GM19467 (cell line): ENCODE results near the gene PCSK6.
"Not testable (repeated sequence)": the region's sequence is repeated elsewhere in the genome, so short reads cannot be mapped to it uniquely, and the experiment has no call there.

ENCODE experiments used
- ATAC-seq: cut with Tn5 transposase; IDR thresholded peaks from one replicate; pipeline ENCODE4 v1.9.1; 2021; ENCODE audit warnings: mild to moderate bottlenecking, moderate library complexity; ENCODE audit not compliant: unreplicated experiment

The PCSK6 gene

DNA sequence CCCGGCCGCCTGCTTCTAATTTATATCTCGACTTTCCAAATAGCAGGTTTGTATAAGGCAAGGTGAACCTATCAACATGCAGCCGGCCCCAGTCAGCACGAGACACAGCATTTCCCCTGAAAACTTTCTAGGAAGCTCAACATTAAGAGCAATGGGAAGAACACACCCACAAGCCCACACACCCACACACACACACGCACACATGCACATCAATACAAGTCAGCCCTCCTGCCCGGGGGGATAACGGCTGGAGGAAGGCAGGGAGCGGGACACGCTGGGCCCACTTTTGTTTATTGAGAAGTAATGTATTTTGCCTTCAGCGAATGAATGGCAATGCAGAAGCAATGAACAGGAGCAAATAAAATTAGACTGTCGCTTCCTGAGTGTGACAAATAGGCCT, 83.5 kb downstream of the PCSK6 start:
- no peak for ATAC-seq

DNA sequence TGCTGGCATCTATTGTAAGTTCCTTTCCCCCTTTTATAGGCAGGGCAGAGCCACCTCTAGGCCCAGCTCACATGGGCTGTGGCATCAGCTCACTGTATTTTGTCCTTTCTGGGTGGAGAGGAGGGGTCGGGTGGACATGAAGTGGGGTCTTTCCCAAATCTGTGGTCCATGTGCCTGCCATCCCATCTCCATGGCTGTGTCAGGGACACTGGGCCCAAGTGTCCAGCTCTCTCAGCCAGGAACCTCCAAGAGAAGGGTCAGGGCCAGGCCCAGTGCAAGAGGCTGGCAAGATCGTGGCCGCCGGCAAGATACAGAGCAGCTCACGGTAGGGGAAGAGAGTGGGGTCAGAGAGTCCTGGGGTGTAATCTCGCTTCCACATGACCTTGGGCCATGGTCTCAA, 85.3 kb downstream of the PCSK6 start:
- ATAC-seq = no peak

DNA sequence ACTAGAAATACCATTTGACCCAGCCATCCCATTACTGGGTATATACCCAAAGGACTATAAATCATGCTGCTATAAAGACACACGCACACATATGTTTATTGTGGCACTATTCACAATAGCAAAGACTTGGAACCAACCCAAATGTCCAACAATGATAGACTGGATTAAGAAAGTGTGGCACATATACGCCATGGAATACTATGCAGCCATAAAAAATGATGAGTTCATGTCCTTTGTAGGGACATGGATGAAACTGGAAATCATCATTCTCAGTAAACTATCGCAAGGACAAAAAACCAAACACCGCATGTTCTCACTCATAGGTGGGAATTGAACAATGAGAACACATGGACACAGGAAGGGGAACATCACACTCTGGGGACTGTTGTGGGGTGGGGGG, 86.6 kb downstream of the PCSK6 start:
- not testable (repeated sequence) for ATAC-seq

DNA sequence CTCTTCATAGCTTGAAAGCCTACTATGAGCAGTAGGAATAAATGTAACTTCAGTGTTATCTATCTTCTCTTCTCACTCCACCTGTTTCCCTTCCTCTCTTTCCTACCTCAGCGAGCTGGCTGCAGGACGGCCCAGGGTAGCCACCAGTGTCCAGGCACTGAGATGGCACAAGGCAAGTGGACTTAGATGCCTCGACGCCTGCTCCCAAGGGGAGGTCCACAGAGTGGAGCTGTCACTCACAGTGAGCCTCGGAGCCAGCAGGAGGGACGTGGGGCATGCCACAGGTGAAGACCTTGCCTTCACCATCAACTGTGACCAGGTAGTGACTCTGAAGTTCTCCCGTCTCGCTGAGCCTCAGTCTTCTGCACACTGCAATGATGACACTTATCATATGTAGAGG, 88.2 kb downstream of the PCSK6 start:
- ATAC-seq = no peak

DNA sequence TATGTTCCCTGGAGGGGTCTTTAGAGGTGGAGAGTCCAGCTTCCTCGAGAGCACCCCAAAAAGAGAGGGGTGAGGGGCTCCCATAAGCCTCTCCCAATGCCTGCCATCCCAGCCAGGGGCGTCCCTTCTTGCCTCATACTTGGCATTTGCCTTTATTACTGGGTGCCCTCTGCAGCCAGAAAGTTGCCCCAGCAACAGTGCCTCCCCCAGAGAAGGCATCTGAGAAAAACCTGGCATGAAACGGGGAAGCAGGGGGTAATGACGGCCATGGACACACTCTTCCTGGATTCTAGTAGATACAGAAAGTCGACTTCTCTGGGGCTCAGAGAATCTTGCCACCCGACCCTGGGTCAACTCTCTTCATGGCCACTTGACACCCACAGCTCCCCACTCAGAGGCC, 90.1 kb downstream of the PCSK6 start:
- no peak for ATAC-seq

DNA sequence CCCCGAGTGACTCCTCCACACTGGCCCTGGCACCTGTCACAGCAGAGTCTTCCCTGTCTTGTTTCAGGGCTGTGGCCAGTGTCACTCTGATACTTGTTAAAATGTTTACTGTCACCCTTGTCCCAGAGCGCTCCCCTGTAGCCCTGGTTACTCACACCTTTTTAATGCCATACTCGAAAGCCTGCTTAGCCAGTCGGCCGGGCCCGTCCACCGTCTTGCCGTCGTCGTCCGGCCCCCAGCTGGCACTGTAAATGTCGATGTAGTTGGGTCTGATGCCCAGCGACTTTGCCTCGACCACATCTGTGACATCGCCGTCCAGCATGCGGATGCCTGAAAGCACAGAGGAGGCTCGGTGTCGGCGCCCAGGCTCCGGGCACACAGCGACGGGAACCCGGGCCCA, 91.3 kb downstream of the PCSK6 start:
- ATAC-seq = no peak

DNA sequence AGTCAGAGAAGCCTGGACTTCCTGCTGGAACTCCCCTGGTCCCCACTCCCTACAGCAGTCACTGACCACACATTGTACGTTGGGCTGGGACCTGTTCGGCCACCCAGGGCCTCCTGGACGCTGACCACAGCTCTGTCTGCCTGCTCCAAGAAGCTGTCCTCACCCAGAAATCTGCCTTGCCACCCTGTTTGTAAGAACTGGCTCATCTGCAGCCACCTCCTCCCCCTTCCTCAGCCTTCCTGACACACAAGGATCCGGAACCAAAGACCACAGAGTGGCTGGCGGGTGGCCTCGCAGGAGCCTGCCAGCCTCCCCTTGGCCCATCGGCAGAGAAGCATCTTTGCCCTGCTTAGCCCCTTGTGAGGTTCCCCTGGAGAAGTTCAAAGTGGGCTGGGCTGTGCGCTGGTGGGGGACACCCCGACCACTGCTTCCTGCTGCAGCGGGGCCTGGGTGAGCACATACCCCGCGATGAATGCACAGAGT, 91.9 kb downstream of the PCSK6 start:
- no peak for ATAC-seq

DNA sequence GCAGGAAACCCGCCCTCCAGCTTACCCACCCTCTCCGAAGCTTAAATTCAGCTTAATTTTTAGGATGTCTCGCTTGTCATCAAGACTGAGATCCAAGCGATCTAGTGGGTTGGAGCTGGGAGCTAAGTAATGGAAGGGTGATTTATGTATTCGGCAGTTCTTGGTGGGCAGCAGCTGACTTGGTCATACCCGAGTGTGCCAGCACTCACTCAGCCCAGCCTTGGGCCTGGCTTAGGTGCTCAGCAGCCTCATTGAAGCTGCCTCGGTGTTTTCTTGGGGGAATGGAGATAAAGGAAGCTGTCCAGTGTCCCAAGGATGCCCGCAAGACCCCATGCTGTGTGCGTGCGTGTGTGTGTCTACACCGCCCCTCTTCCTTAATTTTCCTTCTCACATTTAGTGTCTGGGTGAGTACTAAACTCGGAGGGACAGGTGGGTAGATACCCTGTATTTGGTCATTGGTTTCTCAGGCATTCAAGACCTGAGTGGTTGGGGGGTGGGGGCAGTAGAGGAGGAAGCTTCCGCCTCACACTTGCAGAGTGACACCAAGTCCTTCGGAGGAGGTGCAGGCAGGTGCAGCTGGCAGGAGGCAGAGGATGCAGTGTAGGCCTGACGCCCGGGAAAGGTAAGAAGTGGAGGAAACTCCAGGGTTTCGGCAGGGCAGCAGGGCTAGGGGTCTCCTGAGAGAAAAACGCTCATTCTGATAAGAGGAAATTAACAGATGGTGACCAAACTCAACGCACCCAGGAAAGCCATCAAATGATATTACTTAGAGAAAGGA, 92.8 kb downstream of the PCSK6 start:
- no peak for ATAC-seq

DNA sequence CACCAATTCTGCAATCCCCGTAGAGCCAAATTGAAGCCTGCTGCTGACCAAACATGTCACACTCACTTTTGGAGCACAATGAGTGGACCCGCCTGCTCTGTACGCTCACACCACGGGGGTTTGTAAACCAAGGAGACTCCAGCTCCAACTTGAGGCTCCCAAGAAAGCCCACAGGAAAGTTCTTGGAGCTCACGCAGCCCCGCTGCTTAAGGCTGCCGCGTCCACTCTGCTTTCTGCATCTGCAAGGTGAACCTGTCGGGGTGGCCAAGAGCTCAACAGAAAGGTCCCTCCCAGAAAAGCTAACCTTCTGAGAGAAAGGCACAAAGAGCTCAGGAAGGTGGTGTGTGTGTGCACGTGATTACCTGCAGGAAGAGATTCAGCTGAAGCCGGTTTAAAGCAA, 94.9 kb downstream of the PCSK6 start:
- ATAC-seq = no peak

DNA sequence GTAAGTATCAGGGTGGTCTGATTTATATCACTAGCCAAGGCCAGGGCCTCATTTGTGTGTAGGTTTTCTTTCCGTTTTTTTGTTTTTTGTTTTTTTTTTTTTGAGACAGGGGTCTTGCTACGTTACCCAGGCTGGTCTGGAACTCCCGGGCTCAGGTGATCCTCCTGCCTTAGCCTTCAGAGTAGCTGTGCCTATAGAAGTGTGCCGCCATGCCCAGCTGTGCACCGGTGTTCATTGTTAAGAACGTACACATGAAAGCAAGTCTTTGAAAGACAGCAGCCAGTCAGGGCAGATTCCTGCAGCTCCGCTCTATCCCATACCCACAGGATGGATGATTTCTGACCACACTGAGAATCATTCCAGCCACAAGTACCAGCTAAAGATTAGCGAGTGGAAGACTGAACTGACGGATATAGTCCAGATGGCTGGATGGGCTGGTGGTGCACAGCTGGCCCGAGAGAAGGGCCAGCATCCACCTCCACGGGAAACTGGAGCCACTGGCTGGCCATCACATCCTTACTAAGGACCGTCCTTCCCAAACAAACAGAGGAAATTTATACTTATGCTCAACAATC, 95.4 kb downstream of the PCSK6 start:
- no peak for ATAC-seq

DNA sequence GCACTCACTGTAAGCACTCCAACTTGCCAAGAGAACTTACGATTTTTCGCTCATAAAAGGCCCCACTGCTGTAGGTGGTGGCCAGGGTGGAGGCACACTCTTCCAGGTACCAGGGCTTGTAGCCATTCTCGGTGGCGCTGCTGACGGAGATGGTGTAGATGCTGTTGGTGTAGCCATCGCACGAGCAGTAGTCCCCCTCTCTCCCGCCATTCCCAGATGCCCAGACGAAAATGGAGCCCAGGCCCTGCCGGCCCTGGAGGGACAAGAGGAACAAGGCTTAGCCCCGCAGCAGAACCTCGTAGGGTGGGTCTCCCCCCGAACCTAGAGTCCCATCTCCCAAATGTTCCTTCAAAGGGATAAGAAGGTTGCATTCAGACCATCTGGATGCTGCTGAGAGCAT, 96.3 kb downstream of the PCSK6 start:
- ATAC-seq = no peak

DNA sequence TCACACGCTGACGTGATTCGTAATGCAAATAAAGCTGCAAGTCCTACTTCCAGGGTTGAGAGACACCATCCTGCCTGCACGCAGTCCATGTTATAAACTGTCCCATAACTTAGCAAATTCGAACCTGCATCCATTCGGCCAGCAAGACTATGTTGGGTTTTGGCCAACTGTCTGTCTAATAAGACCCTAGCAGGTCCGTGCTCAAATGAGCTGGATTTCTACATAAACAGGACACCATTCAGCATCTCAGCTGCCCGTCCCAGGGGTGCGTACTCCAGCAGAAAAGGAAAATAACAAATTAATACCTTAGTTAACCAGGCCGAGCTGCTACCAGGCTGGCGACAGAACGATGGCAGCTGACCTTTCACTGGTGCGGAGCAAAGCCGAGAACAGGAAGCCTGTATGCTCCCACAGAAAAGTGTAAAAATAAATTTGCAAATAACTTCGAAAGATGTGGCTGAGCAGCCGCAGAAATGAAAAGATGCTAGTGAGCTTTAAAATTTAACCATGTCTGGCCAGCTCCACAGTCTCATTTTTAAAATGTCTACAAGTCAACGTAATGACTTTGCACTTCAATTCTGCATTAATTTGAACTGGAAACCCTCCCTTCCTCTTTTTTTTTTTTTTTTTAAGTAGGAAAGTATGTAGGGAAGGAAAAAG, 97.4 kb downstream of the PCSK6 start:
- ATAC-seq = no peak

DNA sequence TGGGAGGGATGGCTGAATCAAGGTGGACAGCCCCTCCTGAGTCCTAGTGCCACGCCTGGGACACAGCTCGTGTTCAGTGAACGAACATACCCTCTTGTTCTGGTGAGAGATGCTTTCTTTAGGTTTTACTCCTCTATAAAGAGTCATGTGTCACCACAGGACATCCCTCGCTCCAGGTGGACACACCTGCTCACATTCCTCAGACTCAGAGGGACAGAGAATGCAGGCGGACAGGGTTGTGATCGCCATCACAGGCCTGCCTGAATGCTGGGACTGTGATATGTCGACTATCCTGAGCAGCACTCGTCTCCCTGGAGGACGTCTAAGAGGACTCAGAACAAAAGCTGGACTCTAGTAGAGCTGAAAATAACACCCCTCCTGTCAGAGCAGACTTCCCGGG, 98.1 kb downstream of the PCSK6 start:
- no peak for ATAC-seq

DNA sequence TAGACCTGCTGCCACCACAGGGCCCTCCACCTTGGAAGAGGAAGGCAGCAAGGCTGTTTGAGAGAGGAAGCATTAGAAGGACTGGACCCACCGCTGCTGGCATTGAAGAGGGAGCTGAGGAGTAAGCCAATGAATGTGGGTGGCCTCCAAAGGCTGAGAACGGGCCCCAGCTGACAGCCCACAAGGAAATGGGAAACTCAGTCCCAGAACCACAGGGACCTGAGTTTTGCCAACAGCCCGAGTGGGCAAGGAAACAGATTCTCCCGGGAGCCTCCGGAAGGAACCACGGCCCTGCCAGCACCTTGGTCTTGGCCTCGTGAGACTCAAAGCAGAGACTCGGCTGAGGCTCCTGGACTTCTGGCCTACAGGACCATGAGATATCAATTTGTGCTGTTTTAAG, 99.0 kb downstream of the PCSK6 start:
- no peak for ATAC-seq

DNA sequence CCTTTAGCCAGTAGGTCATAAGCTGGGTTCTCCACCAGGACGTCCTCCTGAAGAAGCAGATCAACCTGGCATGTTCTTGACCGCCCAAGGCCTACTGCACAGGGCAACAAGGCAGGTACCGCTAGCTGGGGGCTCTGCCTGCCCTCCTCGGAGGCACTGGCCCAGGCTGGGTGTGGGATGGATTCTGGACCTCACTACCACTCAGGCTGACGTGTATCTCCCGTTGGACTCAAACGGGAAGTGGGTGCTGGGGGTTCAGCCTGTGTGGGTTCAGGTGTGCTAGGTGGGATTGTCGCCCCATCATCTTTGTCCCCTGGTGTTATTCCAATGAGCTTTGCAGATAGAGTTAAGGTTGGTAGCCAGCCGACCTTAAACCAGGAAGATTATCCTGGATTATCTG, 99.4 kb downstream of the PCSK6 start:
- no peak for ATAC-seq

DNA sequence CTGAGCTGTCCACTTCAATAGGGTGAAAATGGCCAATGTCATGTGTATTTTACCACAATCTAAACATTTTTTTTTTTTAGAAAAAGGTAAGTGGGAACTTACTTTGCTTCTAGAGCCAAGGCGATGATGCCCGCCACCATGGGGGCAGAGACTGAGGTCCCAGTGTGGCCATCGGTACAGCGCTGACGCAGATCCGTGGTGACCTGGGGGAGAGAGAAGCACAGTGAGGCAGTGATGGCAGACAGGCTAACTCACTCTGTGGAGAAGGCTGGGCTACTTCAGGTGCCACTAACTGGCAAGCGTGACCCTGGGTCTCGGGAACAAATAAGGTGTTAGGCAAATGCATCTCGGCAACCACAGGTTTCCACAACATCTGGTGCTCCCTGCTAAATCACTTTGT, 100.1 kb downstream of the PCSK6 start:
- ATAC-seq = no peak

DNA sequence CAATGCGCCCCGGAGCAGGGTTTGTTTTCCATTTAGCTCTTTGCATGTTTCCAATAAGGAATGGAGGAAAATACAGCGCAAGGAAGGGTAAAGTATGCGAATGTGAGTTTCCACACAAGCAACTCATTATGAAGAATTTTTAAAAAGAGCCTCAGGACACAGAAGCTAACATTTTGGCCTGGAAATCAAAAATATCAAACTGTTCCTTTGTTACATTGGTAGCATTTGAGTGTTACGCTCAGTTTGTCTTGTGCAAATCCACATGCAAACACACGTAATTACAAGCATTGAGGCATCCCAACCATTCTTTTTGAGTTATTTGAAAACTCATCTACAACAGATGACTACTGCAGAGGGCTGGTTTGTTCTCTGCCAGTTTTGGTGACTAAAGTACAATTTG, 101.5 kb downstream of the PCSK6 start:
- ATAC-seq = no peak

DNA sequence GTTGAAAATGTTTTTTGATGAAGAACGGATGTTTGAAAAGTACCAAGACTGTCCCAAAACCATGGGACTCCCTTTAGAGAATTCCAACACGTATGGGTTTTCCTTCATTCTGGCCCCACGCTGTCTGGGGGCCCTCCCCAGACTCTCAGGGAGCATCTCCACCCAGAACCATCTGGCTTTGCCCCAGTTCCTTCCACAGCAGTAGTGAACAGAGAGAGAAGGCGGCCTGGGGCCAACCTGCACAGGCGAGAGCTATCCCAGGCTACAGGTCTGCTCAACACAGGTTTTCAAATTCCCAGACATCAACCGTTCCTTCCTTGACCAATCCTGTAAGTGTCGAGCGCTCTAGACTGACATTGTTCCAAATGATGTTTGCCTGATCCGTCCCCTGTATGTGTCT, 101.9 kb downstream of the PCSK6 start:
- ATAC-seq = no peak

DNA sequence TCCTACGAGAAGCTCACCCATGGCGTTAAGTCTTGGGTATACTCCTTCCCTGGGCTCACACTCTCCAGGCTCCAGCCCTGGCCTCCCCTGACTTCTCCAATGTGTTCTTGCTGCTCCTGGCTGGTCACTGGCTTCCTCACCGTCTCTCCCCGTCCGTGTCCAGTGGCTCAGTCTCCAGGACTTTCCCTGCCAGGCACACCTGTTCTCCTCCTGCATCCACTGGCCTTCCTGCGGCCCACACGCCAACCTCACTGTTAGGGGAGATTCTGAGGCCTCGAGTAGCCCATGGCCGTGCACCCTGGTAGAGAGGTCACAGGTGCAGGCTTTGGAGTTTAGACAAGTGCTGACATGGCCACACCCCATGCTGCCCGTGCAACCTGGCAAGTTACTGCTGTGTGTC, 102.5 kb downstream of the PCSK6 start:
- no peak for ATAC-seq

DNA sequence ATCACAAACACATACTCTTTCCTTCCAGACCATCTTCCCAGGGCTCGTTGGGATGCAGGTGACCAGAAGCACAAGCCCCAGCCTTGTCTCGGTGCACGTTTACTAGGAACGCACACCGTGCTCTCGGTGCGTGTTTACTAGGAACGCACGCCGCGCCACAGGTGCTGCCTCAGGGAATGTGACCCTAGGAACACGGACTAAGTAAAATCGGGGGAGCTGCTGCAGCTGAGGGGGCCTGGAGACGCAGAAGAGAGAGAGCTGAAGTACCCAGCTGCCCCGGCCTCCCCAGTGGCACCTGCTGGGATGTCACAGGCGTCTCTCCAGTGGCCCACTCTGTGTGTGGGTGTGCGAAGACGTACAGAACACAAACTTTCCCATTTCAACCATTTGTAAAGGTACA, 103.5 kb downstream of the PCSK6 start:
- no peak for ATAC-seq

DNA sequence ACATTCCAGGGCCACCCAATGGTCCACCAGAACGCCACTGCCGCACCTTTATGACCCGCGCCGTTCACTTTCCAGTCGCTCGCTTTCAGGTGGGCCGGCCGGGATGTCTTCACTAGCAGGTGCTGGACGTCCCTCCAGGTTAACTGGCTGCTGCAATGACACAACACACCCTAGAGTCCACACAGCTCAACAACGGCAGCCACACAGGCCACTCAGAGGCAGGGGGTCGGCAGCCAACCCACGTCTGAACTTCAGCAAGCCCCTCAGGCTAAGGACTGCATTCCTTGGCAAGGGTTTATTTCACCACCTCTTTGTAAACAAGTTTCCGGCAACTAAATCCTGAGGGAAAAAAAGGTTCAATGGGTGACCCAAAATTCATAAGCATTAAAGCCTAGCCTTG, 105.2 kb downstream of the PCSK6 start:
- no peak for ATAC-seq

DNA sequence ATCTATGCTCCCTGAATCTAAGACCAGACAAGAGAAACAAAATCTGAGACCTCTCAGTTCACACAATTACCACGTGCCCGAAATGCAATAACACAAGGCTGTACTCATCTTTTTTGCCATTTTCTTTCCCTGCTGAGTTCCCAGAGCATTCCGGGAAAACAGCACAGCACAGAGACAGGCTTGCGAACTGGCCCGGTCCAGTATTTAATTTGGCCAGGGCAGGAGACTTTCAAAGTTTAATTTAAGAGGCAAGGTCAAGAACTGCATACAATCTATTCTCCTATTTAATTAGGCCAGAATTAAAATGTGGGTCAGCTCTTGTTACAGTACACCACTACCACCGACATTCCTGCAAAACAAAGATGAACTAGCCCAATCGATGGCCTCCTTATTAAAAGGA, 107.0 kb downstream of the PCSK6 start:
- ATAC-seq = no peak
